Measurements from ENCODE around the gene ZSWIM4.
"Not testable (repeated sequence)": the region's sequence is repeated elsewhere in the genome, so short reads cannot be mapped to it uniquely, and the experiment has no call there.

The ZSWIM4 gene
- total RNA-seq, result 4.4 to 8.4 reads per million in 2 experiments

DNA sequence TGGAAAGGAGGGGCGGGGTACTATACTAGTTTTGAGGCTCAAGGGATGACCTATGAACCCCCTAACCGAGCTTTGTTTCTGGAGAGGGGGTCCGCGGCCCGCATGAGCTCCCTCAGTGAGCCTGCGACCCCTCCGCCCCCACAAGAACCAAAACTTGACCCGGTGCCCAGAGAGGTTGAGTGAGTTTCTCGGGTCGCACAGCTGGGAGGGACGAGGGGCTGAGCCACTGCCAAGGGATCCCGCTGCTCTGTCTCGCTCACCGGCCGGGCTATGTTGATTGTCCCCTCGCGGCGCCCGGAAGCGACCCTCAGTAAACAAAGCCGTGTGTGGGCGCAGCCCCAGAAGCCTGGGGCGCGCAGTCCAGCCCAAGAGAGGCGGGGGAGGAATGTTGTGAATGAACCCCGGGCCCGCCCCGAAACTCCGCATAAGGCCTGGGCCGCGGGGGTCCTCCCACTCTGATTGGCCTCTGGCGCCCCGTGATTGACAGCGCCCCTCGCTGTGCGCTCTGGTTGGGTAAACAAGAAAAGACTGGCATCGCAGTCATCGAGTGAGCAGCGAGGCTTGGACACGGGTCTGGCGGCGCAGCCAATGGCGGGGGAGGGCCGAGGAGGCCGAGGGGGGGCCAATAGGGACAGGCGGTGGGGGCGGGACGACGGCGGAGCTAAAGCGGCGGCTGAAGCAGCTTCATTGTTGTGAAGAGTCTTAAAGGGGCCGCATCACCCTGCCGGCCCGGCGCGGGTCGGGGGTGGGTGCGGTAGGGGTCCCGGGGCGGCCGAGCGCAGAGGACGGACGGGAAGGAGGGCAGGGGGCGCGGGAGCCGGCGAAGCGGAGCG is at the start of gene ZSWIM4:
TSS of gene ZSWIM4 (plus strand) at position 687 of the 833 bp plus-strand sequence. CDS start 206 bp downstream, outside the sequence.
- DNase-seq (ENCODE audit: low read depth), result peak; percentile 64

DNA sequence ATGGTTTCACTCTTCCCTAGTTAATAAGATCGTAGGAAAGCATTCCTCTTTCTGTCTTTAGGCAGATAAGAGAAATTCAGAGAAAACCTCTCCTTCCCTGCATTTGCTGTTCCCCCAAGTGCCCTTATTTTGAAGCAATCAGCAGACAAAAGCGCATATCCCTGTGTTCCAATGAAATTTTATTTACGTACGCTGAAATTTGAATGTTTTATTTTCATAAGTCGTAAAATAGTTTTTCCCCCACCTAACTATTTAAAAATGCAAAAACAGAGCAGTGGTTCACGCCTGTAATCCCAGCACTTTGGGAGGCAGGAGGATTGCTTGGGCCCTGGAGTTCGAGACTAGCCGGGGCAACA is 48.2 kb upstream of the ZSWIM4 start:
- DNase-seq (ENCODE audit: low read depth), result no peak

DNA sequence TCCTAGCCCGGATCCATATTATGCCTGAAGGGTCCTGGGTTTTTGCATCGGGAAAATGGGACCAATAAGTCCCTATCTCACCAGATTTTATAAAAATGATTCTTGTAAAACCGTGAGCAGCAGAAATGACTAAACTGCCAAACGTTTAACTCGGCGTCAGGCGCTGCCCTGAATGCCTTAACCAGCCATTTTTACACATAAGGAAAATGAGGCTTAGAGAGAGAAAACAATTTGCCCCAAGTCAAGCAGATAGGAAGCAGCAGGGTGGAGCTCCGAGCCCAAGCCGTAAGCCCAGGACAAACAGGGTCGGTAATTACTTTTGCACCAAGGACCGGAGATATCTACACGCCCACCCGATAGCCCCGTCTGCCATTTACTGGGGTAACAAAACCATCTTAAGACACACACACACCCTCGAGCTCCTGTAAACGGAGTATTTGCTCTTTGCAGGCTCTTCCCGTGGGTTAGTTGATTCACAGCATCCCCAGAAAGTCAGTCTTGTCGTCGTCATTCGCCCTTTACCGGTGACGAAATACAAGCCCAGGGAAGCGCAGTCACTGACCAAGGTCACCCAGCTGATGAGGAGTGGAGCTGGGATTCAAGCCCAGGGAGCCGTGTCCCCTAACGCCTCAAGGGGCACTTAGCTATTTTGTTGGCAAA is 46.9 kb upstream of the ZSWIM4 start:
- DNase-seq (ENCODE audit: low read depth), result no peak

DNA sequence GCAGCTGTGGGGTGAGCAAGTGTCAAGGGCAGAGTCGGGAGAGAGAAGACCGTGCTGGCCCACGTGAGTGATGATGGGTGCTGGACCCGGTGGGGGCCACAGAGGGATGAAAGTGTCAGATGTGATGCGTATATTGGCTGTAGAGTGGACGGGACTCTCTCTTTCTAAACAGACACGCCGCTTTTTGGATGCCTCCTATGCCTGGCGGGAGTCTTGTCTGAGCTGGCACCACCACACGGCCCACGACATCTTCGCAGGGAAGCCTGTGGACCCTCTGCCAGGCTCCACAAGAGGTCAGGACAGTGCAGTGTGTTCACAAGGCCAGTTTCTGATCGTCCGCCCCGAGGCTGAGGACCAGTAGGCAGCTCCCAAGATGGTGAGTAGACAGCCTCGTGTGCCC is 43.8 kb upstream of the ZSWIM4 start:
- no peak for DNase-seq (ENCODE audit: low read depth)

DNA sequence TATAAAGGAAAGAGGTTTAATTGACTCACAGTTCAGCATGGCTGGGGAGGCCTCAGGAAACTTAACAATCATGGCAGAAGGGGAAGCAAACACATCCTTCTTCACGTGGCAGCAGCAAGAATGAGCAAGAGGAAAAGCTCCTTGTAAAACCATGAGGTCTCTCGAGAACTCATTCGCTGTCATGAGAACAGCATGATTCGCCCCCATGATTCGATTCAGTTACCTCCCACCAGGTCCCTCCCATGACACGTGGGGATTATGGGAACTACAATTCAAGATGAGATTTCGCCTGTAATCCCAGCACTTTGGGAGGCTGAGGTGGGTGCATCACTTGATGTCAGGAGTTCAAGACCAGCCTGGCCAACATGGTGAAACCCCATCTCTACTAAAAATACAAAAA is 41.6 kb upstream of the ZSWIM4 start:
- DNase-seq (ENCODE audit: low read depth), result not testable (repeated sequence)

DNA sequence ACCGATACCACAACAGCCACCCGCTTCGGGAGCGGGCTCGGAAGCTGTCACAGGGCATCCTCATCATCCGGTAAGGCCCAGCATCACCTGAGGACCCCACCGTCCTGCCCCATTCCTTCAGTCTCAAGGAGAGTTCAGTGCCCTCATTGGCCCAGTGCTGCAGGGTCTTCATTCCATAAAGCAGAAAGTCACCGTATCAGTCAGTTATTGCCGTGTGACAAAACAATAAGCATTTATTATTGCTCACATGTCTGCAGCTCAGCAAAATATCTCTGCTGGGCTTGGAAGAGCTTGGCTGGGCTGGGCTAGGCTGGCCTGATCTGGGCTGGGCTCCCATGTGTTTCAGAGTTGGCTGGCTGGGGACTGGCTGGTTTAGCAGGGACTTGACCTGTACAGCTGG is 39.0 kb upstream of the ZSWIM4 start:
- no peak for DNase-seq (ENCODE audit: low read depth)

DNA sequence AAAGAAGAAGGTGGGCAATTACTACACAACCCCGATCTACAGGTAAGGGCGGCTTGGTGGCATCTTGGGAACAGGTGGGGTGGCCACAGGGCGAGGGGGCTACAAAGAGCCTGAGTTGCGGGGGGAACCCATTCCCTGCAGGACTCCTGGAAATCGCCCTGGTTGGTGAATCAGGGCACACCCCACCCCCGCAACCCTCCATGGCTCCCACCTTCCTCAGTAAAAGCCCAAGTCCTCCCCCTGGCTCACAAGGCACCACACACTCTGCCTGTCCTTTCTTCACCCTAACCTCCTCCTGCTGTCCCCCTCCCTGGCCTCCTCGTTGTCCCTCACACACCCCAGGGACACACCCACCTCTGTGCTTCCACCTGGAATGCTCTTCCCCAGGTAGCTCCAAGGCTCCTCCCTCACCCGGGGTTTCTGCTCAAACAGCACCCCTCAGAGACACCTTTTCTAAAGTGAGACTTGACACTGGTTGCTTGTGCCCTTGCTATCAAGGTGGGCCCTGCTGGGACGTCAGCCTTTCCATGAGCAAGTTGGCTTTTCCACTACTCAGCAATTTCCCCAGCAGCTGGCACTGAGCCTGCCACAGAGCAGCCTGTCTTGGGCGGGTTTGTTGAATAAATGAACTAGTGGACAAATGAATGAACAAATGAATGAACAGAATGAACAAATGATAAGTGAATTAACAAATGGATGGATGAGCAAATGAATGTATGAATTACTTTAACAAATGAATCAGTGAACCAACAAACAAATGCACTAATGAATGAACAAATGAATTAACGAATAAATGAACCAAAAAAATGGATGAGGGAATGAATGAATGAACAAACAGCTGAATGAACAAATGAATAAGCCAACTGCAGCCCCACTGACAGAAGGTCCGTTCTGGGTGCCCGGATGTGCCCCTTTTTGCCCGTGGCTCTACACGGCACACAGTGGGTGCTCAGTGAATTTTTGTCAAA is 37.2 kb upstream of the ZSWIM4 start:
- DNase-seq (ENCODE audit: low read depth), result no peak

DNA sequence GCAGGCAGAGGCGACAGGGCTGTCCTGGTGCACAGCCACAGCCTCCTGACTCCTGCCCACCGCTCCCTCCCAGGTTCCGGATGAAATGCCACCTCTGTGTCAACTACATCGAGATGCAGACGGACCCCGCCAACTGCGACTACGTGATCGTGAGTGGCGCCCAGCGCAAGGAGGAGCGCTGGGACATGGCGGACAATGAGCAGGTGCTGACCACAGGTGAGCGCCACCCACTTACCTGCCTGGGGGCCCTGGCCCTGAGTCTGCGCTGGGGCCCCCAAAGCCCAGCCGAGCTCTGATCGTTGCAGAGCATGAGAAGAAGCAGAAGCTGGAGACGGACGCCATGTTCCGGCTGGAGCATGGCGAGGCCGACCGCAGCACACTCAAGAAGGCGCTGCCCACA is 36.4 kb upstream of the ZSWIM4 start:
- no peak for DNase-seq (ENCODE audit: low read depth)

DNA sequence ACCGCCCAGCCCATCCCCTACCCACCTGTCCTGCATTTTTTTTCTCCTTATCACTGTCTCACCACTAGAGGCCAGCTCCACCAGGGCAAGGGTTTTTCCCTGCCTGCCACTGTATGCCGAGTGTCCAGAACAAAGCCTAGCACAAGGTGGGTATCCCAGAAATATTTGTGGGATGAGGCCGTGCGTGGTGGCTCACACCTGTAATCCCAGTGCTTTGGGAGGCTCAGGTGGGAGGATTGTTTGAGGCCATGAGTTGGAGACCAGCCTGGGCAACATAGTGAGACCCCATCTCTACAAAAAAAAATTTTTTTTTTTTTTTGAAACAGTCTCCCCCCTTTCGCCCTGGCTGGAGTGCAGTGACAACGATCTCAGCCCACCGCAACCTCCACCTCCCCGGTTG is 33.8 kb upstream of the ZSWIM4 start:
- DNase-seq (ENCODE audit: low read depth), result no peak

DNA sequence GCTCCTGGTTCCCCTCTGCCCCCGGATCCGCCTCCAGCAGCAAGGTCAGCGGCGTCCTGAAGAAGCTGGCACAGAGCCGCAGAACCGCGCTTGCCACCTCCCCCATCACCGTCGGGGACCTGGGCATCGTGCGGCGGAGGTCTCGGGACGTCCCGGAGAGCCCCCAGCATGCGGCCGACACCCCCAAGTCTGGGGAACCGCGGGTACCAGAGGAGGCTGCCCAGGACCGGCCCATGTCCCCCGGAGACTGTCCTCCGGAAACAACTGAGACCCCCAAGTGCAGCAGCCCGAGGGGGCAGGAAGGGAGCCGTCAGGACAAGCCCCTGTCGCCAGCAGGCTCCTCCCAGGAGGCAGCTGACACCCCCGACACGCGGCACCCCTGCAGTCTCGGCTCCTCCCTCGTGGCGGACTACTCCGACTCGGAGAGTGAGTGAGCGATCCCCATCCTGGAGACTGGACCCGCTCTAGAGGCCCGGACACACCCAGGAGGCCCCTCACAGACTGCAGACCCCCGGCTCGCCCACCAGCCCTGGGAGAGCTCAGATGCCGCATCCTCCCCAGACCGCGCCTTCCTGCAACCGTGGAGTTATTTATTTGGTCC is 32.5 kb upstream of the ZSWIM4 start:
- DNase-seq (ENCODE audit: low read depth), result no peak

DNA sequence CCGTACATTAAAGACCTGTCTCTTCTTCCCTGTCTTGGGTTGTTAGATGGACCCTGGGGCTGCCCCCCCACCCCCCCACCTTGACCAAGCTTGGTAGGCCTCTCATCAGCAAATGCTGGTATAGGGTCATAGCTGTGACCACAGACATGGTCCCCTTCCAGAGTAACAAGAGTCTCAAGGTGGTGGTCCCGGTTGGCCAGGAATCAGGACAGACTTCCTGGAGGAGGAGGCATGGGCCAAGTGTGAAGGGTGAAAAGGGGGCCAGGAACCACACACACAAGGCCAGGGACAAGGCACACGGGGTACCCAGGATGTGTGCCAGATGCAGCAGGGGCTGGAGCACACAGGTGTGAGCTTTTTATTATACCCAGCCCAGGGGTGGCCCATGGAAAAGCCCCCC is 32.0 kb upstream of the ZSWIM4 start:
- no peak for DNase-seq (ENCODE audit: low read depth)

DNA sequence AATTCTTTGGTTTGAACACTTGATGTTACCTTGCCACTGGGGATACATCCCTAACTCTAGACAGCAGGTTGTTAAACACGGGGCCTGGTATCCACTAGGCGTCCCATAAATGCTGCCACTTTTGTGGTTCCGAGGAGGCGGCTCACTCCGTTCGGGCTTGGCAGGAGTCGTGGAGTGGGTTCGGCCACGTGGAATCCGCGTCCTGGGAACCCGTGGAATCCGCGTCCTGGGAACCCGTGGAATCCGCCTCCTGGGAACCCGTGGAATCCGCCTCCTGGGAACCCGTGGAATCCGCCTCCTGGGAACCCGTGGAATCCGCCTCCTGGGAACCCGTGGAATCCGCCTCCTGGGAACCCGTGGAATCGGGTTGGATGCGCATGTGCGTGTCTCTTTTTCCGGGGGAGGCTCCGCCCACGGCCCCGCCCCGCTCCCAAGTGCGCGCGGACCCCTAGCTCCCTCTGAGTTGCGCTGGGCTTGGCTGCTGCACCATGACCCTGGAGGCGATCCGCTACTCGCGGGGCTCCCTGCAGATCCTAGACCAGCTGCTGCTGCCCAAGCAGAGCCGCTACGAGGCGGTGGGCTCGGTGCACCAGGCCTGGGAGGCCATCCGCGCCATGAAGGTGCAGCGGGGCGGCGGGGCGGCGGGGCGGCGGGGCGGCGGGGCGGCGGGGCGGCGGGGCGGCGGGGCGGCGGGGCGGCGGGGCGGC is 31.0 kb upstream of the ZSWIM4 start, which contains the start of gene MRI1:
TSS of gene MRI1 (plus strand) at position 422 of the 707 bp plus-strand sequence. CDS start at position 489, 67 bp downstream.
- peak; percentile 47 for DNase-seq (ENCODE audit: low read depth)

DNA sequence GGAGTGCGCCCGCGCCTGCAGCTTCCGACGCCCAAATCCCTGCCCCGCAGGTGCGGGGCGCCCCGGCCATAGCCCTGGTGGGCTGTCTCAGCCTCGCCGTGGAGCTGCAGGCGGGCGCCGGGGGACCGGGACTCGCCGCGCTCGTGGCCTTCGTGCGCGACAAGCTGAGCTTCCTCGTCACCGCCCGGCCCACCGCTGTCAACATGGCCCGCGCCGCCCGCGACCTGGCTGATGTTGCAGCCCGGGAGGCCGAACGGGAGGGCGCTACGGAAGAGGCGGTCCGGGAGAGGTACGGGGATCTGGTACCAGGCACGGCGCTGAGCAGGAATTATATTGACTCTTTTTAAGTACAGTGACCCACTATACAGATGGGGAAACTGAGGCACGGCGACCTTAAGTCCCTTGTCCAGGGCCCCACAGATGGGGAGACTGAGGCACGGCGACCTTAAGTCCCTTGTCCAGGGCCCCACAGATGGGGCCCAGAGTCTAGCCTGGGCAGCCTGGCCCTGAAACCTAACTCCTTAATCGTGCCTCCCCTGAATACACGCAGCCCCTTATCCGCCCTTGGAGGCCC is 30.3 kb upstream of the ZSWIM4 start:
- DNase-seq (ENCODE audit: low read depth), result no peak

DNA sequence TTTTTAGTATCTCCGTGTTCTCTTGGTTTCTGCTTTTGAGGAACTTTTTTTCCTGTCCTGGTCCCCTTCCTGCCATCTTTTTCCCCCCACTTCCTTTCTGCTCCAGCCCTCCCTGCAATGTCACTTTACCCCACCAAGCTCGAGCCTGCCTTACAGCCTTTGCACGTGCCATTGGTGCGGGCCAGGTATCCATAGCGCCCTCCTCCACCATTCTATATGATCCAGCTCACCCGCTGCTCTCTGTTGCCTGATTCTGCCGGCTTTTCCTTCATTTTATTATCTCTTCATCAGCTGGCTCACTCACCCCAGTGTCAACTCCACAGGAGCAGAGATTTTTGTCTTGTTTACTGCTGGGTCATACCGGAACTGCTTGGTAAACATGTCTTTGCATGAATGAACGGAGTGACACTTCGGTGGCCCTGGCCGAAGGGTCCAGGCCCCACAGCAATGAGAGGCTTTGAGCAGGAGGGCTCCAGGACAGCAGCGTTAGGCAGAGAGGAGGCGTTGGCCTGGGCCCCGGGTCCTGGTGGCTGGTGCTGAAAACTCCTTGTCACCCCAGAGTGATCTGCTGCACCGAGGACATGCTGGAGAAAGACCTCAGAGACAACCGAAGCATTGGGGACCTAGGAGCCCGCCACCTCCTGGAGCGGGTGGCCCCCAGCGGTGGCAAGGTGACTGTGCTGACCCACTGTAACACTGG is 29.7 kb upstream of the ZSWIM4 start:
- no peak for DNase-seq (ENCODE audit: low read depth)

DNA sequence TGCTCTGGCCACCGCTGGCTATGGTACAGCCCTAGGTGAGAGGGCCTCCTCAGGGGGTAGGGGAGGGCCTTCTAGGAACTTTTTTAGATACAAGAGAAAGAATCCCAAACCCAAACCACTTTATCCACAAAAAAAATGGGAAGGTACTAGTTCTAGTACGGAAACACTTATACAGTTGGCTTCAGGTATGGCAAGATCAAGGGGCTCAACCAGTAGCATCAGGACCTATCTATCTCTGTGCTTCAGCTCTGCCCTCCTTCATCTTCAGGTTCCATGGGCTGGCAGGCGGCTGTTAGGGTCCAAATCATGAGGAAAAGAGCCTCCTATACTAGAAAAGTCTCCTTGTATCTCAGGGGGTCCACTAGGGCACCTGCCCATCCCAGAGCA is 29.2 kb upstream of the ZSWIM4 start:
- DNase-seq (ENCODE audit: low read depth), result no peak

DNA sequence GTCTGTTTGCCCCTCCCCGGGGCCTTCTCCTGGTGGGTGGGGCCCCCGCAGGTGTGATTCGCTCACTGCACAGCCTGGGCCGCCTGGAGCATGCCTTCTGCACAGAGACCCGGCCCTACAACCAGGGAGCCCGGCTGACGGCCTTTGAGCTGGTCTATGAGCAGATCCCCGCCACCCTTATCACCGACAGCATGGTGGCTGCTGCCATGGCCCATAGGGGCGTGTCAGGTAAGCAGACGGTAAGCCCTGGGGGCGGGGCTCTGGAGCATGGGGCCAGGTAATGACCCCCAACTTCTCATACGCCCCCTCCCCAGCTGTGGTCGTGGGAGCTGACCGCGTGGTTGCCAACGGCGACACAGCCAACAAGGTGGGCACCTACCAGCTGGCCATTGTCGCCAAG is 26.7 kb upstream of the ZSWIM4 start:
- no peak for DNase-seq (ENCODE audit: low read depth)

DNA sequence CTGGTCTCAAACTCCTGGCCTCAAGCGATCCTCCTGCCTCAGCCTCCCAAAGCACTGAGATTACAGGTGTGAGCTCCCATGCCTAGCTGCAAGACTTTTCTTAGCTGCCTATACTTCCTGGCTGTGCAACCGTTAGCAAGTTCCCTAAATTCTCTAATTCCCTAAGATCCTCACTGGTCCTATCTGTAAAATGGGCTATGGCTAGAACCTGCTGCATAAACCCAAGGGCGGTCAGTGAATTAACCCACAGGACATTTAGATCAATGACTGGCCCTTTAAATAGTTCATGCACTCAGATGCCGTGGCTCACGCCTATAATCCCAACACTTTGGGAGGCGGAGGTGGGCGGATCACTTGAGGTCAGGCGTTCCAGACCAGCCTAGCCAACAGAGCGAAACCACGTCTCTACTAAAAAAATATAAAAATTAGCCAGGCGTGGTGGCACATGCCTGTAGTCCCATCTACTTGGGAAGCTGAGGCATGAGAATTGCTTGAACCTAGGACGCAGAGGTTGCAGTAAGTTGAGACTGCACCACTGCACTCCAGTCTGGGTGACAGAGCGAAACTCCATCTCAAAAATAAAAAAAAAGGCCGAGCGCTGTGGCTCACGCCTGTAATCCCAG is 25.1 kb upstream of the ZSWIM4 start:
- DNase-seq (ENCODE audit: low read depth), result no peak

DNA sequence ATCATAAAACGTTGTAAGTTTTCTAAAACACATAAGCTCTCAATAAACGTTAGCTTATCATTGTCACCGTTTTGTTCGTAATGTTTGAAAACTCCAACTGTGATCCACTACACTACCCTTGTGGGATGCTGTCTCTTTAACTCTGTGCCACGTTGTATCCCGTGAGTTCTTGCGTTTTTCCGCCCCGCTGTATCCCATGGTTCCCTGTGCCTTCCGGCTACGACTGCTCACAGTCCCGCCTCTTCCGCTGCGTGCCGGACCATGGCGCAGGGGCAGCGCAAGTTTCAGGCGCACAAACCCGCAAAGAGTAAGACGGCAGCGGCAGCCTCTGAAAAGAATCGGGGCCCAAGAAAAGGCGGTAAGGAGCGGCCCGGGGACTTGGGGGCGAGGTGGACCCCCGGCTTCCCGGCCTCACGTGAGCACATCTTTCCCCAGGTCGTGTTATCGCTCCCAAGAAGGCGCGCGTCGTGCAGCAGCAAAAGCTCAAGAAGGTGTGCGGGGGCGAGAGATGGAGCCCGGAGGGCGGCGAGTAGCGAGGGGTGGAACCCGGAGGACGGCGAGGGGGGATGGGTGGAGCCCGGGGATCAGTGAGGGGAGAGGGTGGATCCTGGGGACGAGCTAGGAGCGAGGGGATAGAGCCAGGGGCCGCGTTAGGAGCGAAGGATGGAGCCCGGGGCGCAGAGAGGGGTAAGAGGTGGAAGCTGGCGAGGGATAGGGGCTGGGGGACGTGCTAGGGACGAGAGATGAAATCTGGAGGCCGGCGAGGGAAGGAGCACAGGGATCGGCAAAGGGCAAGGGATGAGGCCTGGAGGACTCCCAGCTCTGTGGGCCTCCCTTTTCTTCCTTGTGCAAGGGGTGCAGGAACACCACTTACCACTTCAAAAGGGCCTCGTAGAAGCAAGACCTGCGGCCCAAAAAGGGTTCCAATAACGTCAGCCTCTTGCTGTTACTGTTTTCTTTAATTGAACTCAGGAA is 20.7 kb upstream of the ZSWIM4 start, which contains the start of gene C19orf53:
TSS of gene C19orf53 (plus strand) at position 240 of the 975 bp plus-strand sequence. CDS start at position 262, 22 bp downstream.
- peak; percentile 80 for DNase-seq (ENCODE audit: low read depth)

All from T follicular helper cell (primary cell).